Trophoblast cell (in vitro differentiated cells and primary cell): Measurements from ENCODE around the gene RRAS.
A peak's percentile ranks its signal among the peaks of the same experiment; 100 is the strongest.

Experiments used
- DNase-seq, 2 donors: peaks; one replicate each; pipeline ENCODE4 v3.0.0-alpha.2; 2016
- H2AFZ ChIP-seq: 2 replicates; pipeline ENCODE4 v1.6.1; 2013; ENCODE audit warnings: low read length, moderate library complexity, mild to moderate bottlenecking; ENCODE audit not compliant: insufficient read depth, poor library complexity
- H2AK5ac ChIP-seq: 2 replicates; pipeline ENCODE4 v1.6.1; 2013; ENCODE audit warnings: mild to moderate bottlenecking, low read length
- H2BK120ac ChIP-seq: 2 replicates; pipeline ENCODE4 v1.6.1; 2013; ENCODE audit warnings: low read length, mild to moderate bottlenecking, moderate library complexity; ENCODE audit not compliant: insufficient read depth, poor library complexity
- H2BK12ac ChIP-seq: 2 replicates; pipeline ENCODE4 v1.6.1; 2013; ENCODE audit warnings: mild to moderate bottlenecking, low read length, moderate library complexity
- H2BK5ac ChIP-seq: 2 replicates; pipeline ENCODE4 v1.6.1; 2013; ENCODE audit warnings: low read length, low read depth, moderate library complexity, mild to moderate bottlenecking; ENCODE audit not compliant: poor library complexity
- H3K14ac ChIP-seq: 2 replicates; pipeline ENCODE4 v1.6.1; 2013; ENCODE audit warnings: mild to moderate bottlenecking, low read length
- H3K18ac ChIP-seq: 2 replicates; pipeline ENCODE4 v1.6.1; 2013; ENCODE audit warnings: mild to moderate bottlenecking, low read length
- H3K23ac ChIP-seq: 2 replicates; pipeline ENCODE4 v1.6.1; 2013; ENCODE audit warnings: low read length
- H3K27ac ChIP-seq: 2 replicates; pipeline ENCODE4 v1.5.1; 2013; ENCODE audit warnings: low read depth, mild to moderate bottlenecking, inconsistent platforms, low read length, moderate library complexity
- H3K27me3 ChIP-seq: 2 replicates; pipeline ENCODE4 v1.6.1; 2013; ENCODE audit warnings: inconsistent platforms, mild to moderate bottlenecking, low read length, moderate library complexity; ENCODE audit not compliant: insufficient read depth
- H3K36me3 ChIP-seq, 2 experiments: 1 replicate in 1 of 2; 2 replicates in 1 of 2; pipeline ENCODE4 v1.6.1; 2013; ENCODE audit warnings: low read length in 2 of 2, mild to moderate bottlenecking in 2 of 2, moderate library complexity in 1 of 2; ENCODE audit not compliant: insufficient read depth in 2 of 2, control insufficient read depth in 1 of 2
- H3K4ac ChIP-seq: 2 replicates; pipeline ENCODE4 v1.6.1; 2013; ENCODE audit warnings: low read depth, mild to moderate bottlenecking, low read length, moderate library complexity
- H3K4me1 ChIP-seq, 2 experiments: 1 replicate in 1 of 2; 2 replicates in 1 of 2; pipeline ENCODE4 v1.6.1; 2013; ENCODE audit warnings: low read length in 2 of 2, mild to moderate bottlenecking in 2 of 2, moderate library complexity in 1 of 2; ENCODE audit not compliant: insufficient read depth in 2 of 2, control insufficient read depth in 1 of 2
- H3K4me2 ChIP-seq: 2 replicates; pipeline ENCODE4 v1.6.1; 2013; ENCODE audit warnings: inconsistent platforms, mild to moderate bottlenecking, low read length, moderate library complexity
- H3K4me3 ChIP-seq: 2 replicates; pipeline ENCODE4 v1.5.1; 2013; ENCODE audit warnings: mild to moderate bottlenecking, low read depth, low read length, inconsistent platforms
- H3K79me1 ChIP-seq: one replicate; pipeline ENCODE4 v1.6.1; 2013; ENCODE audit warnings: low read length
- H3K79me2 ChIP-seq: 2 replicates; pipeline ENCODE4 v1.6.1; 2013; ENCODE audit warnings: low read length, mild to moderate bottlenecking; ENCODE audit not compliant: control insufficient read depth, insufficient read depth, poor library complexity
- H3K9ac ChIP-seq: 2 replicates; pipeline ENCODE4 v1.6.1; 2013; ENCODE audit warnings: mild to moderate bottlenecking, low read length
- H3K9me3 ChIP-seq: 2 replicates; pipeline ENCODE4 v1.6.1; 2013; ENCODE audit warnings: low read depth, mild to moderate bottlenecking, control low read depth, inconsistent platforms, low read length; ENCODE audit not compliant: insufficient read depth
- H4K12ac ChIP-seq: 2 replicates; pipeline ENCODE4 v1.6.1; 2013; ENCODE audit warnings: low read depth, mild to moderate bottlenecking, low read length, moderate library complexity
- H4K8ac ChIP-seq: 2 replicates; pipeline ENCODE4 v1.6.1; 2013; ENCODE audit warnings: low read depth, mild to moderate bottlenecking, low read length, moderate library complexity
- H4K91ac ChIP-seq: one replicate; pipeline ENCODE4 v1.6.1; 2013; ENCODE audit warnings: low read depth, mild to moderate bottlenecking, low read length, moderate library complexity
- WGBS: extraction: QIAGEN DNeasy Blood & Tissue Kit; methylation state at CpG from one replicate; pipeline ENCODE4 v1.1.7; 2013; ENCODE audit warnings: missing lambda C conversion rate; ENCODE audit not compliant: insufficient read length, insufficient coverage; ENCODE audit errors: extremely low coverage; 5-methylcytosine and 5-hydroxymethylcytosine counted together

RRAS gene

GRCh38 chr19:49681830-49682229, 41.9 kb upstream of the RRAS start:
- WGBS = no CpG with 5 or more reads among the region's 19 CpGs

GRCh38 chr19:49680421-49681351, 40.7 kb upstream of the RRAS start:
- Histone ChIP-seq H3K4me3 (no peak overlapping the region), H2BK12ac (no peak overlapping the region), H3K27me3 (no peaks in the 10 kb centered on the region), H2AK5ac (no peak overlapping the region), H3K79me1 (peaks cover 18% of the 10 kb centered on the region), H3K14ac (no peak overlapping the region), H3K23ac (no peak overlapping the region), H3K4ac (peak overlapping the region; percentile 93), H3K79me2 (peaks cover 28% of the 10 kb centered on the region), H3K36me3 (peaks cover 42 to 44% of the 10 kb centered on the region in 2 experiments), H2BK120ac (no peak overlapping the region), H3K18ac (peak overlapping the region; percentile 11), H3K4me1 (peaks cover 13% of the 10 kb centered on the region in 2 experiments), H3K27ac (no peak overlapping the region), H4K91ac (no peak overlapping the region), H3K4me2 (peak overlapping the region; percentile 22), H2AFZ (no peak overlapping the region), H3K9me3 (peaks cover 2% of the 10 kb centered on the region), H4K12ac (no peak overlapping the region), H3K9ac (no peak overlapping the region), H2BK5ac (no peak overlapping the region), H4K8ac (peak overlapping the region; percentile 33)
- peak; percentile 91 to 94 for DNase-seq
- WGBS = no CpG with 5 or more reads among the region's 40 CpGs

More at GRCh38 chr19:49681830-49682229, 41.9 kb upstream of the RRAS start:
- Histone ChIP-seq H4K91ac (no peak overlapping the region), H3K23ac (no peak overlapping the region), H3K14ac (no peak overlapping the region), H2BK120ac (no peak overlapping the region), H4K8ac (no peak overlapping the region), H2AFZ (no peak overlapping the region), H3K4me2 (no peak overlapping the region), H2BK12ac (no peak overlapping the region), H3K4ac (peak overlapping the region; percentile 24), H3K36me3 (peaks cover 52 to 53% of the 10 kb centered on the region in 2 experiments), H3K27me3 (no peaks in the 10 kb centered on the region), H3K18ac (peak overlapping the region; percentile 1), H2AK5ac (no peak overlapping the region), H3K4me1 (peaks cover 13% of the 10 kb centered on the region in 2 experiments), H2BK5ac (no peak overlapping the region), H3K27ac (no peak overlapping the region), H3K9me3 (peaks cover 2% of the 10 kb centered on the region), H3K79me1 (peaks cover 12% of the 10 kb centered on the region), H3K4me3 (peak overlapping the region; percentile 30), H4K12ac (no peak overlapping the region), H3K79me2 (peaks cover 27% of the 10 kb centered on the region), H3K9ac (no peak overlapping the region)
- no peak for DNase-seq

- H2AFZ ChIP-seq = no peak overlapping the region
- H3K14ac ChIP-seq = no peak overlapping the region
- H3K79me1 ChIP-seq = peaks cover 18% of the 10 kb centered on the region
- peaks cover 28% of the 10 kb centered on the region for H3K79me2 ChIP-seq
- H4K8ac ChIP-seq = peak overlapping the region; percentile 33
- no peak overlapping the region for H3K4me3 ChIP-seq
- H3K9me3 ChIP-seq = peaks cover 2% of the 10 kb centered on the region
- peak overlapping the region; percentile 43 for H4K12ac ChIP-seq
- no peak overlapping the region for H2BK5ac ChIP-seq
- peaks cover 13% of the 10 kb centered on the region in 2 experiments for H3K4me1 ChIP-seq
- no peak overlapping the region for H3K18ac ChIP-seq
- no peak for DNase-seq
- no peak overlapping the region for H4K91ac ChIP-seq
- H2AK5ac ChIP-seq = no peak overlapping the region
- H3K4me2 ChIP-seq = no peak overlapping the region
- H2BK120ac ChIP-seq = no peak overlapping the region
- H3K9ac ChIP-seq = no peak overlapping the region
- H3K23ac ChIP-seq = no peak overlapping the region
- no peak overlapping the region for H3K27ac ChIP-seq
- H3K27me3 ChIP-seq = no peaks in the 10 kb centered on the region
- no CpG with 5 or more reads among the region's 10 CpGs for WGBS
- H2BK12ac ChIP-seq = no peak overlapping the region
- H3K4ac ChIP-seq = peak overlapping the region; percentile 93
- peaks cover 35 to 36% of the 10 kb centered on the region in 2 experiments for H3K36me3 ChIP-seq
Observed at GRCh38 chr19:49679771-49680413, 39.9 kb upstream of the RRAS start.

GRCh38 chr19:49678985-49679770, 39.2 kb upstream of the RRAS start:
- no peak overlapping the region for H3K23ac ChIP-seq
- no peak overlapping the region for H4K12ac ChIP-seq
- WGBS = 100% methylated on average over 1 of the region's 12 CpGs

More at GRCh38 chr19:49678985-49679770, 39.2 kb upstream of the RRAS start:
- Histone ChIP-seq H3K4me3 (no peak overlapping the region), H3K18ac (no peak overlapping the region), H3K79me2 (peaks cover 28% of the 10 kb centered on the region), H3K4me2 (peak overlapping the region; percentile 28), H3K36me3 (peaks cover 28 to 29% of the 10 kb centered on the region in 2 experiments), H3K79me1 (peaks cover 18% of the 10 kb centered on the region), H3K9ac (no peak overlapping the region), H2AFZ (no peak overlapping the region), H2BK5ac (no peak overlapping the region), H2BK12ac (no peak overlapping the region), H3K27me3 (no peaks in the 10 kb centered on the region), H3K9me3 (peaks cover 2% of the 10 kb centered on the region), H3K4ac (peak overlapping the region; percentile 93), H2AK5ac (no peak overlapping the region), H4K8ac (no peak overlapping the region), H2BK120ac (no peak overlapping the region), H4K91ac (no peak overlapping the region), H3K4me1 (peaks cover 13% of the 10 kb centered on the region in 2 experiments), H3K14ac (no peak overlapping the region), H3K27ac (no peak overlapping the region)
- peak in 1 of 2 donors; percentile 31 for DNase-seq
